ENCODE data around the gene RAVER1.

- TF ChIP-seq CTCF (conservative IDR thresholded peaks at IDR 0.05 in 1 of 2, IDR thresholded peaks at IDR 0.05 in 1 of 2; ENCODE audit: low read depth in 1 of 2, low read length in 2 of 2) (no peak), EZH2 (IDR thresholded peaks at IDR 0.05; ENCODE audit: low read length, missing control alignments) (no peak)
Observed at GRCh38 chr19:10317857-10318462, 15.4 kb downstream of the RAVER1 start.
